Measurements from ENCODE around the gene DMRT1.
"Not testable (repeated sequence)": the region's sequence is repeated elsewhere in the genome, so short reads cannot be mapped to it uniquely, and the experiment has no call there.

DMRT1 gene

DNA sequence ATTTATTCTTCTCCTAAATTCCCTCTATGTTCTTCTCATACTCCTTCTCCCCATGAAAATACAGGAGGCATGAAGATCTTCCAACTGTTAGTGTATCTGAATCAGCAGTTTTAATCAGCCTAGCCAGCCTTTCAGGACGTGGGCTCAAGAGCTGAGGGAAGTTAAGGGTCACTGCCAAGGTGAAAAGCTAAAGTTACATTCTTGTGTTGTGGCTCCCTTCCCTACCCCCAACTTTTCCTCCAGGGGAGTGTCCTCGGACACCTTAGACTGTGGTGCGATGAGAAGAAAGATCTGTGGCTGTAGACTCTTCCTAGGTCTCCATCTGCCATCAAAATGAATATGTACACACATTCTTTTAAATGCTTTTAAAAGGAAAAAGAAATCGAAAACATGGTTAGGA, 139.1 kb downstream of the DMRT1 start:
- H2AFZ ChIP-seq (ENCODE audit: low read depth, low read length): no peak overlapping the region
- H3K9me3 ChIP-seq (ENCODE audit: low read length): no peaks in the 10 kb centered on the region
- H3K4me1 ChIP-seq (ENCODE audit: insufficient read depth, low read length): no peaks in the 10 kb centered on the region
- H3K36me3 ChIP-seq (ENCODE audit: insufficient read depth, low read length): no peaks in the 10 kb centered on the region
- peaks cover 81% of the 10 kb centered on the region for H3K27me3 ChIP-seq (ENCODE audit: insufficient read depth, low read length)
- no peak overlapping the region for H3K4me3 ChIP-seq (ENCODE audit: low read length)

DNA sequence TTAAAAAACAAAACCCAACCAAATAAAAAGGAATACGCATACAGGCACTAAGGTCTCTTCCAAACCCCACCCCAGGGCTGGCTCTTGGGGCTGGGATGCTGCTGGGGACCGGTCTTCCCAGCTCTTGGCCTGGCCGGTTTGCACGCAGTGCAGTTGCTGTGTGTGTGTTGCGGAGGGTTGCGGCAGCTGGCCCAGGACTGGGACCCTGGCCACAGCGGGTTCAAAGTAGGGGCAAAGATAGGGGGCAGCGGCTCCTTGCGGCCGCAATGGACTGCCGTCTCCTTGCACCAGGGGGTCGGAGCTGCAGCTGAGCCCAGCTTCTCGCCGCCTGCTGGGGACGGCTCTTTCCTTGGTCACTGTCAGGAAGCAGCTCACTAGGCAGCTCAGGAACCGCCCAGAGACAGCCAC, 140.0 kb downstream of the DMRT1 start:
- no peaks in the 10 kb centered on the region for H3K36me3 ChIP-seq (ENCODE audit: insufficient read depth, low read length)
- H3K9me3 ChIP-seq (ENCODE audit: low read length): no peaks in the 10 kb centered on the region
- no peaks in the 10 kb centered on the region for H3K4me1 ChIP-seq (ENCODE audit: insufficient read depth, low read length)
- no peak overlapping the region for H2AFZ ChIP-seq (ENCODE audit: low read depth, low read length)
- no peak overlapping the region for H3K4me3 ChIP-seq (ENCODE audit: low read length)
- peaks cover 77% of the 10 kb centered on the region for H3K27me3 ChIP-seq (ENCODE audit: insufficient read depth, low read length)

- Histone ChIP-seq H3K36me3 (ENCODE audit: insufficient read depth, low read length) (no peaks in the 10 kb centered on the region), H2AFZ (ENCODE audit: low read depth, low read length) (no peak overlapping the region), H3K27me3 (ENCODE audit: insufficient read depth, low read length) (peaks cover 67% of the 10 kb centered on the region), H3K9me3 (ENCODE audit: low read length) (no peaks in the 10 kb centered on the region), H3K4me3 (ENCODE audit: low read length) (no peak overlapping the region), H3K4me1 (ENCODE audit: insufficient read depth, low read length) (no peaks in the 10 kb centered on the region)
These were observed 141.1 kb downstream of the DMRT1 start for GRCh38 chr9:982394-983230.

- H3K36me3 ChIP-seq (ENCODE audit: insufficient read depth, low read length): no peaks in the 10 kb centered on the region
- H3K9me3 ChIP-seq (ENCODE audit: low read length): no peaks in the 10 kb centered on the region
- no peak overlapping the region for H2AFZ ChIP-seq (ENCODE audit: low read depth, low read length)
These were observed 152.5 kb downstream of the DMRT1 start for GRCh38 chr9:994005-994404.

DNA sequence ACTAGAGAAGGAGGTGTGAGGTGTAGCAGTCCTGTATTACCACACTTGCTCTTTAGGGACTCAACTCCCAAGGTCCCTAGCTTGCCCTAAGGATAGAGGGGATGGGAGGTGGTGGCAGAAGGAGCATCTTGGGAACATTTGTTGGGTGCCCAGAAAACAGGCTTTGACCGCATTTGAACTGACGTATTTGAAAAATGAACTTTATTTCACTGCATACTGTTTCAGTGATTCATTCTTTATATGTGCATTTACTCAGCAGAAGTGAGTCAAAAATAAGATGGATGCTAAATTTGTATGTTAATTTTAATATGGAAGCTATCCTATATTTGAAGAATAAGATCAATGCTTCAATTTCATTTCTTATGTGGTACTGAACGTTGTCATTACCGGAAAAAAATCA, 153.7 kb downstream of the DMRT1 start:
- Histone ChIP-seq H3K36me3 (ENCODE audit: insufficient read depth, low read length) (no peaks in the 10 kb centered on the region), H3K9me3 (ENCODE audit: low read length) (no peaks in the 10 kb centered on the region), H3K4me3 (ENCODE audit: low read length) (no peak overlapping the region), H3K27me3 (ENCODE audit: insufficient read depth, low read length) (no peaks in the 10 kb centered on the region), H3K4me1 (ENCODE audit: insufficient read depth, low read length) (no peaks in the 10 kb centered on the region), H2AFZ (ENCODE audit: low read depth, low read length) (no peak overlapping the region)

More at GRCh38 chr9:994005-994404, 152.5 kb downstream of the DMRT1 start:
- no peak overlapping the region for H3K4me3 ChIP-seq (ENCODE audit: low read length)
- no peaks in the 10 kb centered on the region for H3K4me1 ChIP-seq (ENCODE audit: insufficient read depth, low read length)
- H3K27me3 ChIP-seq (ENCODE audit: insufficient read depth, low read length): no peaks in the 10 kb centered on the region

GRCh38 chr9:995781-996180, 154.3 kb downstream of the DMRT1 start:
- no peaks in the 10 kb centered on the region for H3K9me3 ChIP-seq (ENCODE audit: low read length)
- no peak overlapping the region for H2AFZ ChIP-seq (ENCODE audit: low read depth, low read length)
- H3K27me3 ChIP-seq (ENCODE audit: insufficient read depth, low read length): no peaks in the 10 kb centered on the region
- no peak overlapping the region for H3K4me3 ChIP-seq (ENCODE audit: low read length)
- no peaks in the 10 kb centered on the region for H3K36me3 ChIP-seq (ENCODE audit: insufficient read depth, low read length)
- no peaks in the 10 kb centered on the region for H3K4me1 ChIP-seq (ENCODE audit: insufficient read depth, low read length)

DNA sequence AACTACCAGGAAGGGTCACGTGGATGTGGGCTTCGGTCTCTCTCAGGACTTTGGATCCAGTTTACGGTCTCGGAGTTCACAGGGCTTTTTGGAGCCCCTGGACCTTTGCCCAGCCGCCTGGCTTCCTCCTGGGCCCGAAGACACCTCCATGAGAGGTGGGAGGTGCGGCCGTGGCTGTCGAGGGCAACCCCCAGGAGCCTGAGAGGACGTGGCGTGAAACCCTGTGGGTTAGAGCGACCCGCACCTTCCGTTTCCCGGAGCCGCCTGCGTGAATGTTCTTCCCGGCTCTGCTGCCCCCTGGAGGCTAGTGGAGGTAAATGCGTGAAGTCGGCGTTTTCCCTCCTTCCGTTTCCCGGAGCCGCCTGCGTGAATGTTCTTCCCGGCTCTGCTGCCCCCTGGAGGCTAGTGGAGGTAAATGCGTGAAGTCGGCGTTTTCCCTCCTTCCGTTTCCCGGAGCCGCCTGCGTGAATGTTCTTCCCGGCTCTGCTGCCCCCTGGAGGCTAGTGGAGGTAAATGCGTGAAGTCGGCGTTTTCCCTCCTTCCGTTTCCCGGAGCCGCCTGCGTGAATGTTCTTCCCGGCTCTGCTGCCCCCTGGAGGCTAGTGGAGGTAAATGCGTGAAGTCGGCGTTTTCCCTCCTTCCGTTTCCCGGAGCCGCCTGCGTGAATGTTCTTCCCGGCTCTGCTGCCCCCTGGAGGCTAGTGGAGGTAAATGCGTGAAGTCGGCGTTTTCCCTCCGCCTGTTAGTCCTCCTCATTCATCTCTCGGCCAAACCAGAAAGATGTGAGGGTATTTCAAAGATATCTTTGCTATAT, 157.0 kb downstream of the DMRT1 start:
- not testable (repeated sequence) for H3K27me3 ChIP-seq (ENCODE audit: insufficient read depth, low read length); H3K4me3 ChIP-seq (ENCODE audit: low read length); H2AFZ ChIP-seq (ENCODE audit: low read depth, low read length); H3K4me1 ChIP-seq (ENCODE audit: insufficient read depth, low read length); H3K9me3 ChIP-seq (ENCODE audit: low read length); H3K36me3 ChIP-seq (ENCODE audit: insufficient read depth, low read length)

GRCh38 chr9:1001838-1002237, 160.3 kb downstream of the DMRT1 start:
- H3K4me3 ChIP-seq (ENCODE audit: low read length): no peak overlapping the region
- no peaks in the 10 kb centered on the region for H3K9me3 ChIP-seq (ENCODE audit: low read length)
- no peaks in the 10 kb centered on the region for H3K27me3 ChIP-seq (ENCODE audit: insufficient read depth, low read length)
- H3K4me1 ChIP-seq (ENCODE audit: insufficient read depth, low read length): no peaks in the 10 kb centered on the region
- H3K36me3 ChIP-seq (ENCODE audit: insufficient read depth, low read length): no peaks in the 10 kb centered on the region
- no peak overlapping the region for H2AFZ ChIP-seq (ENCODE audit: low read depth, low read length)

GRCh38 chr9:1002678-1003077, 161.2 kb downstream of the DMRT1 start:
- Histone ChIP-seq H3K27me3 (ENCODE audit: insufficient read depth, low read length) (no peaks in the 10 kb centered on the region), H3K9me3 (ENCODE audit: low read length) (no peaks in the 10 kb centered on the region), H3K4me1 (ENCODE audit: insufficient read depth, low read length) (no peaks in the 10 kb centered on the region), H3K36me3 (ENCODE audit: insufficient read depth, low read length) (no peaks in the 10 kb centered on the region), H2AFZ (ENCODE audit: low read depth, low read length) (no peak overlapping the region), H3K4me3 (ENCODE audit: low read length) (no peak overlapping the region)

- H3K27me3 ChIP-seq (ENCODE audit: insufficient read depth, low read length): no peaks in the 10 kb centered on the region
- H3K36me3 ChIP-seq (ENCODE audit: insufficient read depth, low read length): no peaks in the 10 kb centered on the region
- H3K9me3 ChIP-seq (ENCODE audit: low read length): no peaks in the 10 kb centered on the region
- no peak overlapping the region for H2AFZ ChIP-seq (ENCODE audit: low read depth, low read length)
- no peaks in the 10 kb centered on the region for H3K4me1 ChIP-seq (ENCODE audit: insufficient read depth, low read length)
- no peak overlapping the region for H3K4me3 ChIP-seq (ENCODE audit: low read length)
These were observed 163.7 kb downstream of the DMRT1 start for GRCh38 chr9:1005043-1005667.

DNA sequence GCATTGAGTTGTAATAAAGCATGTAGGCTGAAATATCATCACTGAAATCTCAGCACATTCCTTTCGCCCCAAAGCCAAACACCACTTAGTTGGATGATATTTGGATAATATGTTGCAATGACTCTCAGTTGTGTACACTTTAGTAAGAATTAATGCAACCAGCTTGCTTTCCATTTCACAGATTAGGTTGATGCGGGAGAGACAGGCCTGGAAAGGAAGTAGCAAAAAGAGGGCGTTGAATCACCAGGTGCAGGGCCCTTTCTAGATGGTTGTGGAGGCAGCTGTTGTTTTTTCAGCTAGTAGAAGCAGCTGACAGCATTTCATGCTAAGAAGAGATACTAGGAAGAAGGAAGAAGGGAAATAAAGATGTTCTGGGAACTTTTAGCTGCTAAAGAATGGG, 165.8 kb downstream of the DMRT1 start:
- Histone ChIP-seq H3K9me3 (ENCODE audit: low read length) (no peaks in the 10 kb centered on the region), H3K27me3 (ENCODE audit: insufficient read depth, low read length) (no peaks in the 10 kb centered on the region), H3K4me3 (ENCODE audit: low read length) (no peak overlapping the region), H2AFZ (ENCODE audit: low read depth, low read length) (no peak overlapping the region), H3K4me1 (ENCODE audit: insufficient read depth, low read length) (no peaks in the 10 kb centered on the region), H3K36me3 (ENCODE audit: insufficient read depth, low read length) (no peaks in the 10 kb centered on the region)

DNA sequence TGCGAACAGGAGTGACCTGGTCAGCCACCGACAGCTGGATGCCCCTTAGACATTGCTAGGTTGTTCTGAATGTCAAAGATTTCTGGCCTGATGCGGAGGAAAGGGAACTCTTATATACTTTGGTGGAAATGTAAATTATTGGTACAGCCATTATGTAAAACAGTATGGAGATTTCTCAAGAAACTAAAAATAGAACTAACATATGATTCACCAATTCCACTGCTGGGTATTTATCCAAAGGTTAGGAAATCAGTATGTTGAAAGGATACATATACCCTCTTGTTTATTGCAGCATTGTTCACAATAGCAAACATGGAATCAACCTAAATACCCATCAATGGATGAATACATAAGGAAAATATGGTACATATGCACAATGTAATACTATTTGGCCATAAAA, 166.7 kb downstream of the DMRT1 start:
- no peak overlapping the region for H2AFZ ChIP-seq (ENCODE audit: low read depth, low read length)
- no peaks in the 10 kb centered on the region for H3K27me3 ChIP-seq (ENCODE audit: insufficient read depth, low read length)
- H3K4me1 ChIP-seq (ENCODE audit: insufficient read depth, low read length): no peaks in the 10 kb centered on the region
- no peaks in the 10 kb centered on the region for H3K9me3 ChIP-seq (ENCODE audit: low read length)
- H3K4me3 ChIP-seq (ENCODE audit: low read length): no peak overlapping the region
- no peaks in the 10 kb centered on the region for H3K36me3 ChIP-seq (ENCODE audit: insufficient read depth, low read length)

- no peaks in the 10 kb centered on the region for H3K36me3 ChIP-seq (ENCODE audit: insufficient read depth, low read length)
- no peaks in the 10 kb centered on the region for H3K9me3 ChIP-seq (ENCODE audit: low read length)
- no peak overlapping the region for H3K4me3 ChIP-seq (ENCODE audit: low read length)
- H3K4me1 ChIP-seq (ENCODE audit: insufficient read depth, low read length): no peaks in the 10 kb centered on the region
- no peak overlapping the region for H2AFZ ChIP-seq (ENCODE audit: low read depth, low read length)
- H3K27me3 ChIP-seq (ENCODE audit: insufficient read depth, low read length): no peaks in the 10 kb centered on the region
These were observed 167.7 kb downstream of the DMRT1 start for GRCh38 chr9:1009101-1009707.
